HFFc6 (cell line): ENCODE measurements around the gene TMEM203. TPM values are rescaled to one million over a fixed set of nuclear protein-coding genes. Genes with fewer than 3 reads are reported as not detected.

Experiments used
- DNase-seq: peaks from one replicate; pipeline ENCODE4 v3.0.0-alpha.2; 2018
- H3K27ac Mint-ChIP-seq: 2 replicates; pipeline ENCODE4 v1.8.0; 2020; ENCODE audit warnings: mild to moderate bottlenecking, mixed read lengths
- H3K27me3 Mint-ChIP-seq: 2 replicates; pipeline ENCODE4 v1.8.0; 2021; ENCODE audit warnings: mild to moderate bottlenecking, moderate library complexity, mixed read lengths; ENCODE audit not compliant: insufficient read depth
- H3K36me3 Mint-ChIP-seq: 2 replicates; pipeline ENCODE4 v1.8.0; 2021; ENCODE audit warnings: low read depth, mixed read lengths
- H3K4me1 Mint-ChIP-seq: 2 replicates; pipeline ENCODE4 v1.8.0; 2020; ENCODE audit warnings: low read depth, mixed read lengths
- H3K4me3 Mint-ChIP-seq: 2 replicates; pipeline ENCODE4 v1.8.0; 2020; ENCODE audit warnings: mild to moderate bottlenecking, moderate library complexity, mixed read lengths
- H3K9me3 Mint-ChIP-seq: 2 replicates; pipeline ENCODE4 v1.8.0; 2020; ENCODE audit warnings: mild to moderate bottlenecking, mixed read lengths
- CTCF ChIP-seq: fragments of 200-600 bp; sonication (generic); IDR thresholded peaks from 2 replicates; pipeline ENCODE4 v1.5.0; 2021; ENCODE audit warnings: antibody characterized with exemption, mild to moderate bottlenecking
- total RNA-seq, 6 experiments: library from RNA; stranded (reverse); fragmentation: NEBNext Ultra II Directional; extraction: Animal tissue kit (Norgen Biotek cat#: 25700); gene quantifications; 2 replicates in 1 of 6; 3 replicates in 5 of 6; pipeline ENCODE4 v1.2.3, GENCODE V29; 2021

Gene TMEM203
- total RNA-seq, 6 experiments from 2014 or later = 38.7 to 47.4 (median 40.1) TPM

GRCh38 chr9:137233143-137233980 is 27.9 kb upstream of the TMEM203 start:
- Mint-ChIP-seq H3K9me3 (no peaks in the 10 kb centered on the region), H3K27ac (no peak overlapping the region), H3K4me3 (no peak overlapping the region), H3K27me3 (no peaks in the 10 kb centered on the region), H3K4me1 (no peaks in the 10 kb centered on the region), H3K36me3 (no peaks in the 10 kb centered on the region)
- no peak for TF ChIP-seq CTCF
- DNase-seq = no peak

GRCh38 chr9:137232510-137232909 is 27.1 kb upstream of the TMEM203 start:
- no peak overlapping the region for H3K27ac Mint-ChIP-seq
- H3K4me3 Mint-ChIP-seq = no peak overlapping the region
- H3K36me3 Mint-ChIP-seq = no peaks in the 10 kb centered on the region
- TF ChIP-seq CTCF = no peak
- no peak for DNase-seq
- no peaks in the 10 kb centered on the region for H3K27me3 Mint-ChIP-seq
- no peaks in the 10 kb centered on the region for H3K9me3 Mint-ChIP-seq
- peaks cover 4% of the 10 kb centered on the region for H3K4me1 Mint-ChIP-seq

- H3K27me3 Mint-ChIP-seq = no peaks in the 10 kb centered on the region
- DNase-seq = no peak
- no peak overlapping the region for H3K4me3 Mint-ChIP-seq
- H3K4me1 Mint-ChIP-seq = peaks cover 7% of the 10 kb centered on the region
- no peaks in the 10 kb centered on the region for H3K36me3 Mint-ChIP-seq
- no peak for TF ChIP-seq CTCF
- no peaks in the 10 kb centered on the region for H3K9me3 Mint-ChIP-seq
- H3K27ac Mint-ChIP-seq = no peak overlapping the region
These were observed 26.7 kb upstream of the TMEM203 start for GRCh38 chr9:137232101-137232500.

GRCh38 chr9:137231372-137232039 is 26.1 kb upstream of the TMEM203 start:
- Mint-ChIP-seq H3K27me3 (no peaks in the 10 kb centered on the region), H3K4me1 (peaks cover 7% of the 10 kb centered on the region), H3K9me3 (no peaks in the 10 kb centered on the region), H3K4me3 (no peak overlapping the region), H3K27ac (no peak overlapping the region), H3K36me3 (no peaks in the 10 kb centered on the region)
- no peak for DNase-seq
- no peak for TF ChIP-seq CTCF

- H3K27me3 Mint-ChIP-seq = no peaks in the 10 kb centered on the region
- no peaks in the 10 kb centered on the region for H3K9me3 Mint-ChIP-seq
- peaks cover 7% of the 10 kb centered on the region for H3K4me1 Mint-ChIP-seq
- no peak within 1 kb of the TSS for H3K4me3 Mint-ChIP-seq
- TF ChIP-seq CTCF = no peak
- DNase-seq = no peak
- no peak within 1 kb of the TSS for H3K27ac Mint-ChIP-seq
- no peaks in the 10 kb centered on the region for H3K36me3 Mint-ChIP-seq
These were observed 25.4 kb upstream of the TMEM203 start, which contains the start of gene SLC34A3 for GRCh38 chr9:137230705-137231371. SLC34A3 (plus strand) TSS chr9:137230901; CDS start chr9:137231703, 802 bp downstream.
